Hematopoietic multipotent progenitor cell treated with erythropoietin and hydrocortisone succinate and interleukin-3 and kit ligand, for 17 days (in vitro differentiated cells): ENCODE results near the gene SPRING1.

Experiments
- DNase-seq: peaks from one replicate; pipeline ENCODE4 v3.0.0-alpha.2; 2015; ENCODE audit warnings: low spot score

SPRING1 gene

DNA sequence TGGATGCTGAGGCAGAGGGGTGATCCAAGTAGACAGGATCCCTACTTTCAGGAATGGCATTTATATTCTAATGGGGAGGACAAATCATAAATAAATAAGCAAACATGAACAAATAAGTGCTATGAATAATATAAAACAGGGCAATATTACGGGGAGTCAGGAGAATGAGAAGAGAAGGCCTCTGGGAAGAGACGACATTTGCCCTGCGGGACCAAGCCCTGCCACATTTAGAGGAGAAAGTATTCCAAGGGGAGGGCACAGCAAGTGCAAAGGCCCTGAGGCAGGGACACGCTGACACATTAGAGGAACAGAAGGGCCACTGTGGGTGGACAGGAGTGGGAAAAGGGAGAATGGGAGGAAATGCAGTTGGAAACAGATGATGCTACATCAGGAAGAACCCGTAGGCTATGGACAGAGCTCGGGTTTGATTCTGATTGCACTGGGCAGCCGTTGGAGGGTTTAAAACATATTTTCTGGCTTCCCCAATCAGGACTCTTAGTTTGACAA is 1.6 kb upstream of the SPRING1 start:
- DNase-seq: no peak

DNA sequence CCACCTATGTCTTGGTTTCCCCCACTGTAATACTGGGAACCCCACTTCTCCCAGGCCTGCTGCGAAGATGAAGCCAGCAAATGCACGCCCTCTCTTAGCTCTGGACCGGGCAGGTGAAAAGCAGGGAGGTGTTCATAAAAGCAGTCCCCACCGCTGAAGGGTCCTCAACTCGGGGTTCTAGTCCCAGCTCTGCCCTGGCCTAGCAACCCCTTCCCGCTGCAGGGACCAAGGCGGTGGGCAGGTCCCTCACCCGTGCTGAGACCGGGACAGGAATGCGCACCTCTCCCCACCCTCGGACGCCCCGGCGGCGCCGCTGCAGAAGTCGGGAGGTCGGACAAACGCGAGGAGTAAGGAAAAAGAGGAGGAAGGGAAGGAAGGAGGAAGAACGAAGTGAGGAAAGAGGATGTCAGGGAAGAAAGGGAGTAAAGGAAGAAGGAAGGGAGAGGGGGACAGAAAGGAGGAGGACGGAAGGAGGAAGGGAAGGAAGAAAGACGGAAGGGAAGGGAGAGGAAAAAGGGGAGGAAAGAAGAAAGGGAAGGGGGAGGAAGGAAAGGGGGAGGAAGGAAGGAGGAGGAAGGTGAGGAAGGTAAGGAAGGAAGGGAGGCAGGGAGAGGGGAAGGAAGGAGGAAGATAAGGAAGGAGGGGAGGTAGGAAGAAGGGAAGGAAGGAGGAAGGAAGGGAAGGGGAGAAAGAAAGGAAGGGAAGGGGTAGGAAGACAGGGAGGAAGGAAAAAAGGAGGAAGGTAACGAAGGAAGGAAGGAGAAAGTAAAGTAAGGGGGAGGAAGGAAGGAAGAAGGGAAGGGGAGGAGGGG is 701 bp downstream of the SPRING1 start:
- no peak for DNase-seq

- DNase-seq: no peak
Observed at GRCh38 chr12:116735951-116736599, 1.8 kb downstream of the SPRING1 start.

DNA sequence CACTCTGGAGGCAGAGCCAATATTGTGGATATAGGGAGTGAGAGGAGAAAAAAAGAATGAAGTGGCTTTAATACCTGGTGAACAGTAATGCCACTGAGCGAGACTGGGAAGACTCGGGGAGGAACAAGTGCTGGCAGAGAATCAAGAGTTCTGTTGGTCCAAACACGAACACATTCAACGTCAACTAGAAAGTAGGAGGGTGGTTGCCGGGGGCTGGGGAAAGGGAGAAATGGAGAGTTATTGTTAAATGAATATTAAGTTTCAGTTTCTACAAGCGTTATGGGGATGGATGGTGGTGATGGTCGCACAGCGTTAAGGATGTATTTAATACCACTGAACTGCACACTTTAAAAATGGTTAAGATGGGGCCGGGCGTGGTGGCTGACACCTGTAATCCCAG is 2.8 kb downstream of the SPRING1 start:
- no peak for DNase-seq

DNA sequence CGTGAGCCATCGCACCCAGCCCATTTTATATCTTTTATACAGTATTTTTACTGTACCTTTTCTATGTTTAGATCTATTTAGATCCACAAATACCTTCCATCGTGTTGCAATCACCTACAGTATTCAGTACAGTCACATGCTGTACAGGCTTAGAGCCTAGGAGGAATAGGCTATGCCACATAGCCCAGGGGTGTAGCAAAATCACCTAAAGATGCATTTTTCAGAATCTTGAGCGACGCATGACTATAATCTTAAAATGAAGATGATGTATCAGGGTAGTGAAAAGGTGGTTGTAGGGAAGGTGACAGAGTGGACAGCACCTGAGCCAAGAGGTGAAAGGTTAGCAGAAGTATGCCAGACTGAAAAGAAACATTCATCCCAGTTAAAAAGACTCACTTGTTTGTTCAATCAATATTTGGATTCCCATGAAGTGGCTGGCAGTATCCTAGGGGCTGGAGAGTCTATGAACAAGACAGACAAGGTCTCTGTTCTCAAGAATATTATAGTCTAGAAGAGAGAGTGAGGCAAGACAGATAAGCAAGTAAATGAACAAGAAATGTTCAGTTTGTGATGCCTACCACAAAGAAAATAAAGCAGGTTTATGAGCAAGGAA is 3.6 kb downstream of the SPRING1 start:
- DNase-seq: no peak

DNA sequence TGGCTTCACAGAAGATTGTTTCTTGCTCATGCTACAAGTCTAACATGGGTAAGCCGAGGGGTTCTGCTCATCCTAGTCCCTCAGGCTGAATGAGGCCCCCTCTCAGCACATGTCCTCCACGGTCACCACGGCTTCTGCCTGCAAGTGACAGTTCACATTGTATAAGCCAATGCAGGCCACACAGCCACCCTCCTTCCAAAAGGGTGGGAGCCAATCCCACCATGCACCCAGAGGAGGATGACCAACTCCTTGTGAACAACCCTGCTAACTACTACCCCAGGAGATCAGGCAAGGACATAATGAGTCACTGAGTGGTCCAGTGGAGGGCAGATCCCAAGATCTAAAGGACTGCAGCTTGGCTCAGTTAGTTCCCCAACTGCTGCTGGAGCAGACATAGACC is 6.1 kb downstream of the SPRING1 start:
- no peak for DNase-seq

DNA sequence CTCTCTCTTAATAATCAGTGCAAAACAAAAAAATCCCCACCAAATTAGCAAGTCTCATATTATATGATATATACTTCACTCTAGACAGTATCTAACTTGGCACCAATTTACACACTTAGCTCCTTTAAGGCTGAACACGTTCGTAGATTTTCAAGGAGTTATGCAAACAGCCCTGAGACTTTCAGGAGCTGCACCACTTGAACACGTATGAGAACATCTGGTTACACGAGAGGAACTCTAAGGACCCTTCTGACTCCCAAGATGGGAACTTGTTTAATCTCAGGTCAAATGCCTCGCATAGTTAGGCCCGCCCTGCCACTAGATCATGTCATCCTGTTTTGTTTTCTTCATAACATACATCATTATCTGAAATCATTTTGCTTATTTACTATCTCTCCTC is 10.0 kb downstream of the SPRING1 start:
- DNase-seq: no peak

DNA sequence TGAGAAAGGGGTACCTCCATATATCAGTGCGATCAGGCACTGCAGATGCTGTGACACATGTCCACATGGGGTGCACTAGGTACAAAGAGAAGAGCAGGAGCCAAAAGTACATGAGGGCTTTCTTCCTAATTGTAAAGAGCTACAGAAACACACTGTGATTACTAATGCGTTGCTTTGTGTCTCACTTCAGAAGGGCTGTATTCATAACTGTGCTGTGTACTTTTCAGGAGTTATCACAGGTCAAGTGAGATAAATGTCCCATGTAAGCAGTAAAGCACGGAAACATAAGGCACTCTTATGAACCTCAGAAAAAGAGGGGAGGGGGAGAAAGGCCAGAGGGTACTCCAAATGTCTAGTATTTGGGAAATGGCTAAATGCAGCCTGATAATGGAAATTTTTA is 10.6 kb downstream of the SPRING1 start:
- no peak for DNase-seq

- no peak for DNase-seq
Observed at GRCh38 chr12:116726694-116727093, 11.2 kb downstream of the SPRING1 start.

GRCh38 chr12:116722245-116722644 is 15.6 kb downstream of the SPRING1 start:
- DNase-seq: no peak

DNA sequence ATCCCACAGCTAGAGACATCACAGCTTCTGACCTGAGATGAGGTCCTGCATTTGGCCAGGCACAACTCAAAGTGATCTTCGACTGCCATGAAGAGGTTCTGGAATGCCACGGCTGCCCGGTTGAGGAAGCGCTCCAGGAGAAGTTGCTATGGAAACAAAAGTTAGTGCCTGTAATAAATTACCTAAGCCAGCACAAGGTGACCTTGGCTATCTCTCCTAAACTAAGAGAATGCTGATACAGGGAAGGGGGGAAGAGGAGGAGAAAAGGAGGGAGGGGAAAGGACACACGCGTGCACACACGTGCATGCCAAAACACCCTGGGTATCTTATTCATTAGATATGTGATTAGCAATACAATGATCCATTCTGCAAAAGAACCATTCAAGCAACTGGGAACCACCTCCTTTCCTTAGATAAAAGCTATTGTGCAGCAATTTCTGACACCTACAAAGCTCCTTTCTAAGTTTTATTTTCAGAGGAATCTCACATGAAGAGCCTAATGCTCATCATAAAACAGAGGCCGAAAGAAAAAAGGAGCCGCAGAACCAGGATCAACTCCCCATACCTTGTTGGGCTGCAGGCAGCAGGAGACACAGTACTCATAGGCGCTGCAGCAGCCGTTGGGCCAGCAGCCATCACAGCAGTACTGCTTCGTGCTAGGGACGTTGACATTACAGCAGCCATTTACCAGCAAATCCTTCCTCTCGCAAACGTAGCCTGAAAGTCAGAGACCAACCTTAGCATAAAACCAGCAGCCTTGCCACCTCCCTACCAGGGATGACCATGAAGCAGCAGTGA is 17.9 kb downstream of the SPRING1 start:
- DNase-seq: no peak

- DNase-seq: no peak
Observed at GRCh38 chr12:116718655-116719454, 19.0 kb downstream of the SPRING1 start.

- DNase-seq: no peak
Observed at GRCh38 chr12:116717466-116718437, 20.1 kb downstream of the SPRING1 start.

GRCh38 chr12:116714175-116714574 is 23.7 kb downstream of the SPRING1 start:
- no peak for DNase-seq

GRCh38 chr12:116713527-116713926 is 24.3 kb downstream of the SPRING1 start:
- no peak for DNase-seq

GRCh38 chr12:116712458-116713303 is 25.2 kb downstream of the SPRING1 start:
- no peak for DNase-seq

DNA sequence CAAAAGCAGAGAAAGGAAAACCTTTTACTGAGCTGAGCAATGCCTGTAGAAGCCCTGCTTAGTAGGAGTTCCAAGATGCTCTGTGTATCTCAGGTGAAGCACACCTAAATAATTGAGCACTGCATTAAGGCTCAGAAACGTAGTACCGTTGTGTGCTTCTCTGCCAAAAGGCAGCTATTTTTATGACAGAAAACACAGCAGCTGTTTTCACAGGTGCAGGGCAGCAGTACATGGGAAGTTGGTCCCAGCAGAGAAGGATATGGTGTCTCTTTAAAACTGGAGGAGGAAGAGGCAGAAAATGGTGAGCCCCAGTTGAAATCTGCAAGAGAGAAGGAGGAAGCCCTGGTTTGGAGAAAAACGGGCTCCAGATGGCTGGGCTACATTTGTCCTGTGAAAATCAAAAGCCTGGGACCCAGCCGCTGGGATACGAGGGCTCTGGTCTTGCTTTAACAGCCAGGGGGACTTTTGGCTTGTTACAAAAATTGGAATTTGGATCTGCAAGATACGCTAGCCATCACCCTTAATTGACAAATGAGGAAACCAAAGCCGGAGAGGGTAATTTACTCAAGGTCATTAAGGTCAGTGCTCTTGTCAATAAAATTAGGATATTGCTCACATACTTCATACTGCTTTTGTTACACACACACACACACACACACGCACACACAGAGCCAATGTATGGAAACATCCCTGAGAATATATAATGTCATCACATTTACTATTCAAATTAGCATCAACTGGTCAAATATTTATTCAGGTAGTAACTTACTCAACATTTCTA is 27.3 kb downstream of the SPRING1 start:
- no peak for DNase-seq

DNA sequence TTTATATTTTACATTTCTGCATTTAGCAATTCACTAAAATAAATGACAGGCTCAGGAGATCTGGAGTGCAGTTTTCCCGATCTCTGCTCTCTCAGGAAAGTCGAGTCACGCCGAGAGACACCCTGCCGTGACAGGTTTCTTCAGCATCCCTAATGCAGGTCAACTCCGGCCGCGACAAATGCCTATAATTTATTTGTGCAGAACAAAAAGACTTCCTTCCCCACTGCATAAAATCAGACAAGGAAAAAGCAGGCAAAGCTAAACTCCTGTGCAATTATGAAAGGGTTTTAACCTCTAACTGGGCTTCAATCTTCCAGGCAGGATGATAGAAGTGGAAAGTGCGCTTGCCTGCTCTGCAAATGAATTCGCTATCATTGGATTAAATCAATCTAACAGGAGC is 28.1 kb downstream of the SPRING1 start:
- DNase-seq: no peak
